Testis (tissue), 2 donors: ENCODE measurements around the gene DCLK1.

ENCODE experiments used
- CTCF ChIP-seq, 3 experiments: fragments of 450-650 bp in 2 of 3; fragments of 200-600 bp in 1 of 3; sonication (generic) in 1 of 3; IDR thresholded peaks; one replicate each; pipeline ENCODE4 v1.5.1; 2016 to 2019; ENCODE audit warnings: antibody characterized with exemption in 3 of 3, mild to moderate bottlenecking in 2 of 3, moderate library complexity in 1 of 3
- POLR2A ChIP-seq: fragments of 450-650 bp; IDR thresholded peaks from one replicate; pipeline ENCODE4 v1.6.1; 2017; ENCODE audit warnings: antibody characterized with exemption, mild to moderate bottlenecking, moderate library complexity

GRCh38 chr13:35930665-35931631 lies 200.2 kb downstream of the DCLK1 start:
- no peak for TF ChIP-seq CTCF (IDR thresholded peaks at IDR 0.05)
- TF ChIP-seq POLR2A: no peak
